ENCODE measurements around the gene ARHGAP32. TPM values are rescaled to one million over a fixed set of nuclear protein-coding genes. Genes with fewer than 3 reads are reported as not detected.
A peak's percentile ranks its signal among the peaks of the same experiment; 100 is the strongest.

Gene ARHGAP32
- total and polyA plus RNA-seq, 2 experiments from 2014 or later = 1.2 to 5.5 TPM

DNA sequence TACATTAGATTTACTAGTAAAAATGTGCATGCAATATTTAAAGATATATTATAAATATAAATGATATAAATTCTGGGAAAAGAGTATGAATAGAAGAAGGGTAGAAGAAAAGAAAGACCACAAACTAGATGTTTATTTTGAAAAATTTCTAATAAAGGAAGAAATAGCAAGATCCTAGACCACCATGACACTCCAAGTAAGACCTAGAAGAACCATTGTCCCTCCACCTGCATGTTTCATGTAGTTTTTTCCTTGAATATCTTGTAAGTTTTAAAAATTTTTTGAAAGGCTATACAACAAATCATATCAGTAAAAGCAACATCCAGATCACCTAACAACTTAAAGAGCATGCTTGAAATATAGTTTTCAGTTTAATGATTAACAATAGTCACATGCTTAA lies 46.8 kb downstream of the ARHGAP32 start:
- H3K27ac ChIP-seq = no peak overlapping the region
- H3K4me2 ChIP-seq (ENCODE audit: unreplicated experiment) = no peak overlapping the region
- H3K9me2 ChIP-seq (ENCODE audit: insufficient read depth) = no peaks in the 10 kb centered on the region
- no peak overlapping the region for H3K4me3 ChIP-seq
- H3K9ac ChIP-seq = no peak overlapping the region
- no peaks in the 10 kb centered on the region for H4K20me1 ChIP-seq (ENCODE audit: insufficient read depth)
- in situ Hi-C loops (cut with MboI) = no loop called here
- TF ChIP-seq EZH2phosphoT487 (IDR thresholded peaks at IDR 0.05; ENCODE audit: insufficient read depth, low read depth) (no peak), EZH2 (IDR thresholded peaks at IDR 0.05; ENCODE audit: insufficient read depth, poor library complexity, severe bottlenecking) (no peak)
- no peaks in the 10 kb centered on the region for H3K27me3 ChIP-seq (replicated peaks; ENCODE audit: insufficient read depth)
- peaks cover 12% of the 10 kb centered on the region; the same call in 1 of the 2 replicates for H3F3A ChIP-seq (ENCODE audit: insufficient read depth)
- H3K79me2 ChIP-seq (ENCODE audit: insufficient read depth) = peaks cover 51% of the 10 kb centered on the region
- peaks cover 24% of the 10 kb centered on the region for H3K4me1 ChIP-seq (ENCODE audit: insufficient read depth)
- no peaks in the 10 kb centered on the region for H3K36me3 ChIP-seq (ENCODE audit: low read depth)
- DNase-seq = no peak
- no peak overlapping the region for H2AFZ ChIP-seq
- no peaks in the 10 kb centered on the region for H3K9me3 ChIP-seq (ENCODE audit: low read depth)

DNA sequence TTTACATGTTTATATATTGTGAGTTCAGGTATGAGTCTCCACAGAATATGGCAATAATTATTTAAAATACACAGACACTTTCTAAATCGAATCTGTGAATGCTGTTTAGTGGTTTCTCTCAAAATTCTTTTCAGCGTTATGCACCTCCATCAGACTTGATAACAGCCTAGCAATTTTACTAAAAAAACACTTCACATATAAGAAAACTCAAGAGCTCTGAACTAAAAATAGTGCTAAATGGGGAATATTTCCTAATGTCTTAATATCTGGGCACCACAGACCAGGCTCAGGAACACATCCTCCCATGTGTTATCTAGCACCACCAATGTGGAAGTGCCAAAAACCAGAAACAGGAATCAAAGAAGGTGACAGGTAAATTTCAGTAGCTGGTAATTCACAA lies 47.9 kb downstream of the ARHGAP32 start:
- H3K9me3 ChIP-seq (ENCODE audit: low read depth) = no peaks in the 10 kb centered on the region
- H3K4me3 ChIP-seq = no peak overlapping the region
- H3K27ac ChIP-seq = peak overlapping the region; percentile 83
- no peak for DNase-seq
- 91 to 94% methylated on average over 2 of the region's 2 CpGs for WGBS, 2 experiments (ENCODE audit: low coverage in 1 of 2, low lambda C conversion rate in 2 of 2, missing lambda C conversion rate in 2 of 2)
- H3K27me3 ChIP-seq (replicated peaks; ENCODE audit: insufficient read depth) = no peaks in the 10 kb centered on the region
- in situ Hi-C loops (cut with MboI) = no loop called here
- no peaks in the 10 kb centered on the region for H4K20me1 ChIP-seq (ENCODE audit: insufficient read depth)
- H3F3A ChIP-seq (ENCODE audit: insufficient read depth) = peaks cover 12% of the 10 kb centered on the region; the same call in 1 of the 2 replicates
- no peaks in the 10 kb centered on the region for H3K36me3 ChIP-seq (ENCODE audit: low read depth)
- TF ChIP-seq EZH2 (IDR thresholded peaks at IDR 0.05; ENCODE audit: insufficient read depth, poor library complexity, severe bottlenecking) (no peak), EZH2phosphoT487 (IDR thresholded peaks at IDR 0.05; ENCODE audit: insufficient read depth, low read depth) (no peak)
- H3K9me2 ChIP-seq (ENCODE audit: insufficient read depth) = no peaks in the 10 kb centered on the region
- H2AFZ ChIP-seq = no peak overlapping the region
- H3K4me2 ChIP-seq (ENCODE audit: unreplicated experiment) = no peak overlapping the region
- peak overlapping the region; percentile 68; the same call in 1 of the 2 replicates for H3K9ac ChIP-seq
- H3K4me1 ChIP-seq (ENCODE audit: insufficient read depth) = peaks cover 24% of the 10 kb centered on the region
- H3K79me2 ChIP-seq (ENCODE audit: insufficient read depth) = peaks cover 41% of the 10 kb centered on the region

DNA sequence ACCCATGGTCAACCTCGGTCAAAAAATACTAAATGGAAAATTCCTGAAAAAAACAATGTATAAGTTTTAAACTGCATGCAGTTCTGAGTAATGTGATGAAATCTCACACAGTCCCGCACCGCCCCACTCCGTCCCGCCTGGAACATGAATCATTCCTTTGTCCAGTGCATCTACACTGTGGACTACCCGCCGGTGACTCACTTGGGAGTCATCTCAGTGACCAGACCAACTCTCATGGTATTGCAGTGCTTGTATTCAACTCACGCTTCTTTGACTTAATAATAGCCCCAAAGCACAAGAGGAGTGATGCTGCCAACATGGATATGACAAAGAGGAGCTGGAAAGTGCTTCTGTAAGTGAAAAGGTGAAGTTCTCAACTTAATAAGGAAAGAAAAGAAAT lies 48.8 kb downstream of the ARHGAP32 start:
- Histone ChIP-seq H2AFZ (peak overlapping the region; percentile 52), H3K4me1 (ENCODE audit: insufficient read depth) (peaks cover 24% of the 10 kb centered on the region), H3F3A (ENCODE audit: insufficient read depth) (peaks cover 12% of the 10 kb centered on the region; the same call in 1 of the 2 replicates), H3K4me2 (ENCODE audit: unreplicated experiment) (peak overlapping the region; percentile 85), H3K36me3 (ENCODE audit: low read depth) (no peaks in the 10 kb centered on the region), H3K9me2 (ENCODE audit: insufficient read depth) (no peaks in the 10 kb centered on the region), H3K9me3 (ENCODE audit: low read depth) (no peaks in the 10 kb centered on the region), H3K27me3 (replicated peaks; ENCODE audit: insufficient read depth) (no peaks in the 10 kb centered on the region), H3K9ac (peak overlapping the region; percentile 74), H3K27ac (peak overlapping the region; percentile 83), H4K20me1 (ENCODE audit: insufficient read depth) (no peaks in the 10 kb centered on the region), H3K4me3 (peak overlapping the region; percentile 51), H3K79me2 (ENCODE audit: insufficient read depth) (peaks cover 33% of the 10 kb centered on the region)
- WGBS, 2 experiments (ENCODE audit: low coverage in 1 of 2, low lambda C conversion rate in 2 of 2, missing lambda C conversion rate in 2 of 2) = 0 to 1% methylated on average over 8 of the region's 8 CpGs
- DNase-seq = peak; percentile 99
- in situ Hi-C loops (cut with MboI) = no loop called here
- TF ChIP-seq EZH2 (IDR thresholded peaks at IDR 0.05; ENCODE audit: insufficient read depth, poor library complexity, severe bottlenecking) (no peak), EZH2phosphoT487 (IDR thresholded peaks at IDR 0.05; ENCODE audit: insufficient read depth, low read depth) (no peak)

DNA sequence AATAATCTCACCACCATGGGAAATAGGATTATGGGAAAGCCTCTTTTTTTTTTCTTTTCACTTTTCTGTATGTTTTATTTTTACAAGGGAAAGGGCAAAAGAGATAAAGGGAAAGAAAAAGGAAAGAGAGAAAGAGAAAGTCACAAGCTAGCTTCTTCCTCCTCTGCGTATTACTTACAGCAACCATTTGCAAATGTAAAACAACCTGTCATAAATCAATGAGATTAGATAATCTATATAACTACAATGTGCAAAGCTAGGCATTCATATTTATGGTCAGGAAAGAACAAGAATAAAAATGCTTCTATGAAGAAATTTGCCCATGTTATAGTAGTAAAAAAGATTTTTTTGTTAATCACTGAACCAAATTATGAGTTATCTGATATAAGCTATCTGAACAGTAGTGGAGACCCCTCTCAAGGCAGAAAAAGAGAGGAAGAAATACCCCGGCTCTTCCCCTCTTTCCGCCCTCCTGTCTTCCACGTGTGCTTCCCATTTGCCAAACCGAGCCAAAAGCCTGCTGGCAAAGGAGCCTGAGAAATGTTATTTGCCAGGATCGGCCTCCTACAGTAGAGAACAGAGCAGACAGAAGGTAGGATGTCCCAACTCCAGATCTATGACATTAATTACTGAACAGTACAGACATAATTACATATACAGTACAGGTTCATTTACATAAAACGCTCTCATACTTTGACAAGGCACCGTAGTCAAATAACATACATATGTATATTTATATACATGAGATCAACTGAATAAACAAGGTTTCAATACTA lies 50.2 kb downstream of the ARHGAP32 start:
- peak overlapping the region; percentile 52 for H2AFZ ChIP-seq
- H3K9ac ChIP-seq = peak overlapping the region; percentile 74; the same call in 1 of the 2 replicates
- WGBS, 2 experiments (ENCODE audit: low coverage in 1 of 2, low lambda C conversion rate in 2 of 2, missing lambda C conversion rate in 2 of 2) = 70 to 71% methylated on average over 8 of the region's 8 CpGs
- peaks cover 24% of the 10 kb centered on the region for H3K4me1 ChIP-seq (ENCODE audit: insufficient read depth)
- TF ChIP-seq EZH2phosphoT487 (IDR thresholded peaks at IDR 0.05; ENCODE audit: insufficient read depth, low read depth) (no peak), EZH2 (IDR thresholded peaks at IDR 0.05; ENCODE audit: insufficient read depth, poor library complexity, severe bottlenecking) (no peak)
- no peak overlapping the region for H3K4me3 ChIP-seq
- H3K9me2 ChIP-seq (ENCODE audit: insufficient read depth) = no peaks in the 10 kb centered on the region
- in situ Hi-C loops (cut with MboI) = no loop called here
- no peaks in the 10 kb centered on the region for H3K27me3 ChIP-seq (replicated peaks; ENCODE audit: insufficient read depth)
- peaks cover 27% of the 10 kb centered on the region for H3K79me2 ChIP-seq (ENCODE audit: insufficient read depth)
- no peaks in the 10 kb centered on the region for H4K20me1 ChIP-seq (ENCODE audit: insufficient read depth)
- no peaks in the 10 kb centered on the region for H3K9me3 ChIP-seq (ENCODE audit: low read depth)
- H3K27ac ChIP-seq = peak overlapping the region; percentile 83
- no peaks in the 10 kb centered on the region for H3K36me3 ChIP-seq (ENCODE audit: low read depth)
- H3K4me2 ChIP-seq (ENCODE audit: unreplicated experiment) = peak overlapping the region; percentile 73
- H3F3A ChIP-seq (ENCODE audit: insufficient read depth) = peaks cover 12% of the 10 kb centered on the region; the same call in 1 of the 2 replicates
- DNase-seq = peak; percentile 33
